Gastrocnemius medialis (tissue), 4 donors: ENCODE data around the gene GMIP. TPM values are rescaled to one million over a fixed set of nuclear protein-coding genes. Genes with fewer than 3 reads are reported as not detected.

Source experiments
- ATAC-seq, 2 donors: fragments of 150-250 bp; one replicate each; pipeline ENCODE4 v1.9.1; 2016
- DNase-seq, 2 donors: peaks; one replicate each; pipeline ENCODE4 v3.0.0-alpha.2; 2019
- H3K27ac ChIP-seq, 4 donors: fragments of 200-600 bp; sonication (generic); 1 replicate in 1 of 4; 2 replicates in 3 of 4; pipeline ENCODE4 v1.5.1; 2016 to 2018; ENCODE audit warnings: mild to moderate bottlenecking in 2 of 4, moderate library complexity in 1 of 4
- H3K27me3 ChIP-seq, 3 donors: fragments of 200-600 bp; sonication (generic) in 2 of 3; 1 replicate in 1 of 3; 2 replicates in 2 of 3; pipeline versions ENCODE4 v1.5.1 to v1.6.0; 2016 to 2019; ENCODE audit warnings: mild to moderate bottlenecking in 1 of 3, moderate library complexity in 1 of 3
- H3K36me3 ChIP-seq, 2 donors: fragments of 200-600 bp; sonication (generic) in 1 of 2; one replicate each; pipeline ENCODE4 v1.5.1; 2017 to 2018
- H3K4me1 ChIP-seq, 2 donors: fragments of 200-600 bp; sonication (generic) in 1 of 2; one replicate each; pipeline ENCODE4 v1.5.1; 2016 to 2017; ENCODE audit warnings: mild to moderate bottlenecking in 2 of 2
- H3K4me3 ChIP-seq, 4 donors: fragments of 200-600 bp; sonication (generic) in 3 of 4; 1 replicate in 1 of 4; 2 replicates in 3 of 4; pipeline ENCODE4 v1.5.1; 2016 to 2019; ENCODE audit warnings: mild to moderate bottlenecking in 2 of 4
- H3K9me3 ChIP-seq, 3 donors: fragments of 200-600 bp; sonication (generic) in 2 of 3; 1 replicate in 1 of 3; 2 replicates in 2 of 3; pipeline ENCODE4 v1.5.1; 2016 to 2019
- CTCF ChIP-seq, 5 experiments: fragments of 450-650 bp in 3 of 5; fragments of 200-600 bp in 2 of 5; sonication (generic) in 2 of 5; IDR thresholded peaks in 4 of 5; conservative IDR thresholded peaks in 1 of 5; 1 replicate in 4 of 5; 2 replicates in 1 of 5; pipeline ENCODE4 v1.5.1; 2016 to 2019; ENCODE audit warnings: antibody characterized with exemption in 5 of 5, mild to moderate bottlenecking in 3 of 5, moderate library complexity in 3 of 5
- POLR2A ChIP-seq, 2 donors: fragments of 450-650 bp; IDR thresholded peaks; one replicate each; pipeline ENCODE4 v1.6.1; 2017; ENCODE audit warnings: antibody characterized with exemption in 2 of 2, mild to moderate bottlenecking in 2 of 2, moderate library complexity in 2 of 2
- in situ Hi-C, 4 donors: fragments of 200-750 bp; cut with MboI; loops; one replicate each; pipeline versions ENCODE4 v1.15.0 to v1.8.0; 2017; ENCODE audit warnings: low sequenced_read_pairs in 4 of 4
- intact Hi-C: fragments of 100-400 bp; cut with DNase I; formaldehyde crosslinking; loops from one replicate; pipeline ENCODE4 v1.15.1; 2023; ENCODE audit warnings: low total_unique reads
- total RNA-seq, 4 donors: library from RNA; depleted of rRNA; stranded (reverse); fragments of >200 nt; gene quantifications; one replicate each; pipeline versions ENCODE4 v1.1.0 to v1.2.3, GENCODE V29; 2016

Gene GMIP
- total RNA-seq, 4 donors from 2014 or later = 1.2 to 2.6 (median 1.6) TPM; not detected in 1

- in situ Hi-C loops (no loop called here), intact Hi-C loops (no loop called here)
- ATAC-seq (no peak), DNase-seq (no peak)
- H3K4me1 ChIP-seq = no peaks in the 10 kb centered on the region
- H3K4me3 ChIP-seq = no peak overlapping the region
- H3K27ac ChIP-seq = no peak overlapping the region
- H3K9me3 ChIP-seq = no peaks in the 10 kb centered on the region
- TF ChIP-seq CTCF (IDR thresholded peaks at IDR 0.05 in 4 of 5, conservative IDR thresholded peaks at IDR 0.05 in 1 of 5) (no peak), POLR2A (IDR thresholded peaks at IDR 0.05) (no peak)
- peaks cover 0 to under 1% (median under 1%) of the 10 kb centered on the region in 3 donors for H3K27me3 ChIP-seq
- H3K36me3 ChIP-seq = no peaks in the 10 kb centered on the region
These were observed 9.5 kb downstream of the GMIP start for GRCh38 chr19:19633711-19634515.

GRCh38 chr19:19632661-19633060, 10.8 kb downstream of the GMIP start:
- DNase-seq = no peak
- Histone ChIP-seq H3K27ac (no peak overlapping the region), H3K27me3 (peaks cover 11 to 13% (median 13%) of the 10 kb centered on the region in 3 donors), H3K36me3 (no peaks in the 10 kb centered on the region), H3K4me3 (no peak overlapping the region), H3K4me1 (no peaks in the 10 kb centered on the region), H3K9me3 (no peaks in the 10 kb centered on the region)
- in situ Hi-C loops (no loop called here), intact Hi-C loops (no loop called here)
- no peak for ATAC-seq
- TF ChIP-seq CTCF (IDR thresholded peaks at IDR 0.05 in 4 of 5, conservative IDR thresholded peaks at IDR 0.05 in 1 of 5) (no peak), POLR2A (IDR thresholded peaks at IDR 0.05) (no peak)

GRCh38 chr19:19631346-19631745, 12.1 kb downstream of the GMIP start:
- H3K27me3 ChIP-seq = peaks cover 15 to 26% (median 24%) of the 10 kb centered on the region in 3 donors
- no peak for TF ChIP-seq POLR2A (IDR thresholded peaks at IDR 0.05)
- H3K4me1 ChIP-seq = no peaks in the 10 kb centered on the region
- no peaks in the 10 kb centered on the region for H3K9me3 ChIP-seq
- in situ Hi-C loops = no loop called here
- intact Hi-C loops = no loop called here
- ATAC-seq (no peak), DNase-seq (no peak)
- no peak overlapping the region for H3K27ac ChIP-seq
- no peak overlapping the region for H3K4me3 ChIP-seq
- no peaks in the 10 kb centered on the region for H3K36me3 ChIP-seq

- no peak overlapping the region for H3K27ac ChIP-seq
- TF ChIP-seq POLR2A (IDR thresholded peaks at IDR 0.05) (no peak), CTCF (IDR thresholded peaks at IDR 0.05 in 4 of 5, conservative IDR thresholded peaks at IDR 0.05 in 1 of 5) (no peak)
- DNase-seq (no peak), ATAC-seq (no peak)
- intact Hi-C loops (no loop called here), in situ Hi-C loops (no loop called here)
- no peaks in the 10 kb centered on the region for H3K36me3 ChIP-seq
- peaks cover 15 to 29% (median 24%) of the 10 kb centered on the region in 3 donors for H3K27me3 ChIP-seq
- H3K4me3 ChIP-seq = no peak overlapping the region
- no peaks in the 10 kb centered on the region for H3K4me1 ChIP-seq
- no peaks in the 10 kb centered on the region for H3K9me3 ChIP-seq
These were observed 13.0 kb downstream of the GMIP start for GRCh38 chr19:19630426-19630825.

GRCh38 chr19:19630062-19630414, 13.4 kb downstream of the GMIP start:
- no peaks in the 10 kb centered on the region for H3K4me1 ChIP-seq
- no peaks in the 10 kb centered on the region for H3K9me3 ChIP-seq
- peaks cover 15 to 29% (median 24%) of the 10 kb centered on the region in 3 donors for H3K27me3 ChIP-seq
- TF ChIP-seq CTCF (IDR thresholded peaks at IDR 0.05 in 4 of 5, conservative IDR thresholded peaks at IDR 0.05 in 1 of 5) = no peak
- TF ChIP-seq POLR2A (IDR thresholded peaks at IDR 0.05) = no peak
- in situ Hi-C loops (no loop called here), intact Hi-C loops (no loop called here)
- H3K27ac ChIP-seq = no peak overlapping the region
- H3K36me3 ChIP-seq = no peaks in the 10 kb centered on the region
- no peak for ATAC-seq
- no peak for DNase-seq
- H3K4me3 ChIP-seq = no peak overlapping the region
